ENCODE measurements around the gene PPP1R2.
"Not testable (repeated sequence)": the region's sequence is repeated elsewhere in the genome, so short reads cannot be mapped to it uniquely, and the experiment has no call there.

The PPP1R2 gene

DNA sequence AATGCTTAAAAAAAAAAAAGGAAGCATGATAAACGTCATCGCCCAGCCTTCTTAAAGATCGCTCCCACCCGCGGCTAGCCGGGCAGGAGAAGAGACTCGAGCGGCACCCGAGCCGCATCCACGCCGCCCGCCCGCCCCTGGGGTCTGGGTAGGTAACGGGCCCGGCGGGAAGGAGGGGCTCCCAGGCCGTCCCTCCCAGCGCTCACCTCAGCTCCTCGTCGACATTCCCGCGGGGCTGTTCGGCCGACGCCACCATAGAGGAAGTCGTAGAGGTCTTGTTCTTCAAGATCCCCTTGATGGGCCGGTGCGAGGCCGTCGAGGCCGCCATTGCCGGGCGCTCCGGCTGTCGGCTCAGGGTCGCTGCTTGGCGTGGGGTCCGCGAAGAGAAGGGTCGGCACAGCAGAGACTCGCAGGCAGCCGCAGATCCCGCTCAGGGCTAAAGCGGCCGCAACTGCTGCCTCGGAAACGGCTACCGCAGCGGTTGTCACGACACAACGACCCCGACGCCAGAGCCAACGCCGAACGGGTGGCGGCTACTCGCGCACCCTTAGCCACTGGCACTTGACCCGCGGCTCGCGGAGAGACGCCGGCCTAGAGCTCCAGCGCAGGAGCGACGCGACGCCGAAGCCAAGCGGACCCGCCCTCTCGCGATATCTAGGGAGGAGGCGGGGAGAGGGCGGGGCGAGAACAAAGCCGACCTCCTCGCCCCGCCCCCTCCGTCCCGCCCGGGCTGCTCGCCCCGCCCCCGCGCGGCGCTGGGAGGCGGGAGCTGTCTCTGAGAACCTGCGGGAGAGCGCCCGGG is at the start of gene PPP1R2:
Gene PPP1R2, minus strand, starts transcription at position 628 of the 802 bp plus-strand sequence. Its CDS starts 300 bp downstream, at position 328.
- peak; percentile 42 for DNase-seq

DNA sequence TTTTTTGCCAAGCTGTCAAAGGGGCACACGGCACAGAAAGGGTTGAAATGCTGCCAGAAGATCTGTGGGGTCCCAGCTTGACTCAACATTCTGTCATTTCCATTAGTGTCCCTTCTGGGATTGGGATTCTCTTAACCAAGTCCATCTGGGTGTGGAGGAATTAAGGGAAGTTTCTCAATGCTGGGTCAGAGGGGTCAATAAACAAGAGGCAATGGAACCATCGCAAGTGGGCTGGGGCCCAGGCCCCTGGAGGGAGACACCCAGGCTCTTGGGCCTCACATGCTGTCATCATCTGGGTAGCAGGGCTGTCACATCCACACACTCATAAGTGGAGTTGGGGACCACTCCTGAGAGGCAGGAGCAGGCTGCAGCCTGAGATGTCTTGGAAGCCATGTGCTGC is 48.7 kb upstream of the PPP1R2 start:
- DNase-seq, result no peak

DNA sequence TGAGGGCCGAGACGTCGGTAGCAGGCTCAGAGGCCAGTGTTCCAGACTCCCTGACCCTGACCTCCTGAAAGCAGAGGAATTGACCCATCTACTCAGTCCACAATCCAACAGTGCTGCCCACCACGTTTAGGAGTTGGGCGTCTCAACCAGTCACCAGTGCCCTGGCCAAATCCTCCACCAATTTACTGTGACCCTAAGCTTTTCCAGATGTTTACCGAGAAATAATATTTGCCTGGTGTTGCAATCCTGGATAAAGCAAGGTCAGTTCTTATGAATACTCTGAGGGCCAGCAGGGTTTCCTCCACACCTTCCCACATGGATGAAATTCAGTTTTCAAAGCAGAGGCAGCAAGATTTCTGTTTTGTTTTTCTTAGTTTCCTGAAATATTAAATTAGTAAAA is 48.1 kb upstream of the PPP1R2 start:
- DNase-seq, result no peak

DNA sequence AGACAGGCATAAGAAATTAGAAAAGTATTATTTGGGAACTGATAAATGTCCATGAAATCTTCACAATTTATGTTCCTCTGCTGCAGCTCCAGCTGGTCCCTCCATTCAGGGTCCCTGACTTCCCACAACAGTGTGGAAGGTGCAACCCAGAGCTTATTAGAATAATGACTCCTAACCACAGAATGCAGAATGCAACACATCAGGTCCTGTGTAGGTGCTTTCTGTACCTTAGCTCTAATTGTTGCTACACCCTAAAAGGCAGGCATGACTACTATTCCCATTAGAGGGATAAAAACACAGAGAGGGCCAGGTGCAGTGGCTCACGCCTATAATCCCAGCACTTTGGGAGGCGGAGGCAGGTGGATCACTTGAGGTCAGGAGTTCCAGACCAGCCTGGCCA is 47.3 kb upstream of the PPP1R2 start:
- not testable (repeated sequence) for DNase-seq

DNA sequence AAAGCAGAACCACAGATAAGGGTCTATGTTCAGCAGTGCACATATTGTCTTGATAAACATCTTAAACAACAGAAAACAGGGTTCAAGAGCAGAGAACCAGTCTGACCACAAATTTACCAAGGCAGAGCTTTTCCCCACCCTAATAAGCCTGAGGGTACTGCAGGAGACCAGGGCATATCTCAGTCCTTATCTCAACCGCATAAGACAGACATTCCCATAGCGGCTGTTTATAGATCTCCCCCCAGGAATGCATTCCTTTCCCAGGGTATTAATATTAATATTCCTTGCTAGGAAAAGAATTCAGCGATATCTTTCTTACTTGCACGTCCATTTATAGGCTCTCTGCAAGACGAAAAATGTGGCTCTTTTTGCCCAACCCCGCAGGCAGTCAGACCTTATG is 46.7 kb upstream of the PPP1R2 start:
- not testable (repeated sequence) for DNase-seq

DNA sequence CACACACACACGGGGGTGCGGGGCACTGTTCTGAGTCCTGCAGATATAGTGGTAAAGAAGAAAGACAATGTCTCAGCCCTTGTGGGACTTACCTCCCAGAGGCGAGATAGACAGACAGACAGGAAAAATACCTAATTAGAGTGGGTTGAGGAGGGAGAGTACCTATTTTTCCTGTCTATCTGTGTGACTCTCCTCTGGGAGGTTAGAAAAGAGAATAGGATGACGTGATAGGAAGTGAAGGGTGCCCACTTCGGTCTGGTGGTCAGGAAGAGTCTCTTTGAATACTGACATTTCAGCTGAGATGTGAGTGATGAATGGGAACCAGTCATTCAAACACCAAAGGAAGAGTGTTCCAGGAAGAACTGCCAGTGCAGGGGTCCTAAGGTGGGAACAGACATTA is 44.7 kb upstream of the PPP1R2 start:
- no peak for DNase-seq

DNA sequence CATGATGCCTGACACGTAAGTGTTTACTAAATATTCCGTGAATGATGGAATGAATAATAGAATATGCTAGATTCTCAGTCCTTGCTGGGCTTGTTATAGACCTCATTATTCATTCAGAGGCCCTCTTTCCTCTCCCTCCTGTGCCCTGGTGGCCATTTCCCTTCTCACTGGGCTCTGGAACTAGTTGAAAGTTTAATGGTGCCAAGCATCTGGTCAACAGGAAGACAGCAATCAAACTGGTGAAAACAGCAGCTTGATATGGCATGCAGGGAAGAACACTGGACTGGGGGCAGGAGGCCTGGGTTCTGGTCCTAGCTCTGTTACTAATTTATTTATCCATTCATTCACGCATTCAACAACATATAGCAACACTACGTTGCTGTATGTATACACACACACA is 44.3 kb upstream of the PPP1R2 start:
- no peak for DNase-seq

DNA sequence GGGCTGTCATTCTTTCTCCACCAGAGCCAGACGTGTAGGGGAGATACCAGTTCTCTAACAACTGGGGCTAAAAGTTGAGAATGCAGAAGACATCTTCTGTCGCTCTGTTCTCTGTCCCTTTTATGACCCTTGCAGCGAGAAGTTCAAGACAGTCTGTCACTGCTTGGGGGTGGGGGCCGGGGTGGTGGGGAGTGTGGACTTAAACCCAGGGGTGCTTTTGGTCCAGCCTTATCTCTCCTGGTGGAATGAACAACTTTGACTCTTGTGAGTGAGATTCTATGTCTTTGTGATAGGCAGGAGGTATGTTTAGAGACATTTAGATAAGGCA is 41.4 kb upstream of the PPP1R2 start:
- no peak for DNase-seq

DNA sequence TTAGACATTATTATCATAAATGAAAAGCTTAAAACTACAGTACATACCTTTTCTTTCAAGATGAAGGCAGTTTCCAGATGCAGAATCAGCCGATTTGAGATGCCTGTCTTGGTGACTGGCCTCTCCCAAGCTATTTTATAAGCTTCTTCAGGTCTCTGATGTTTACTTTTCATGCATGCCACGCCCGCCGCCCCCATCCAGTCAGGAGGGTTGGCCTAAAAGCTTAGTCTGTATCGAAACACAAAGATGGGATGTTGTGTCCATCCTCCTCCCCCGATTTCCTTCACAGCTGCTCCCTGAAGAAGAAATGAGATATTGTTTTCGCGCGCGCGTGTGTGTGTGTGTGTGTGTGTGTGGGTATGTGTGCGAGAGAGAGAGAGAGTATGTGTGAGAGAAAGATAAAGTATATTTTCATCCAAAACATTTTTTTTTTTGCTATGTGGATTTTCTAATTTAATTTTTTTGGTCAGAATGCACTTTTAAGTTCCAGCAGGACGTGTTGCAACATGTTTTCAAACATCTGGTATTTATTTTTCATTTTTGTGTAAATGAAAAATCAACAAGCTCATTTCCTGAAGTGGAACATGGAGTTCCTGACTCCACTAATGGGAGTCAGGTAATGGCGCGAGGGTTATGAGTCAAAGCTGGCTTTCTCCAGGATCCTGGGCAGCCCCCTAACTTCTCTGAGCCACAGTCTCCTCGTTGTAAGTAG is 40.9 kb upstream of the PPP1R2 start, which contains the start of gene APOD:
Gene APOD, minus strand, starts transcription at position 110 of the 712 bp plus-strand sequence. CDS start 4,479 bp downstream, outside the sequence.
- no peak for DNase-seq

DNA sequence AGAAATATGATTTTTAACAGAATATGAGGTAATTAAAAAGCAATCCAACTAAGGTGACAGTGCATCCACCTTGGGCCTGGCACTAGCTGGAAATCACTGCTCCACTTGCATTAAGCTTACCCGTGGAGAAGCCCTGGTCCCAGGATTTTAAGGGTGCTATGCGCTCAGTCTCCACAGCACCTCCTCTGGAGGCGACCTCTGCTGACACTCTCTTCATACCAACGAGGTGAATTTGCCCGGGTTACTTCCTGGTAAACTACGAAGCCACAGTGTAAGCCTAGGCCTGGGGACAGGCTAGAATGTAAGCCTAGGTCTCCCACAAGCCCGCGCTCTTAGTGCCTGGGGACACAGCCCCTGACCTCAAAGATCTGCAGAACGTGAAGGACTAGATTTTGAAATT is 39.8 kb upstream of the PPP1R2 start:
- DNase-seq, result no peak

DNA sequence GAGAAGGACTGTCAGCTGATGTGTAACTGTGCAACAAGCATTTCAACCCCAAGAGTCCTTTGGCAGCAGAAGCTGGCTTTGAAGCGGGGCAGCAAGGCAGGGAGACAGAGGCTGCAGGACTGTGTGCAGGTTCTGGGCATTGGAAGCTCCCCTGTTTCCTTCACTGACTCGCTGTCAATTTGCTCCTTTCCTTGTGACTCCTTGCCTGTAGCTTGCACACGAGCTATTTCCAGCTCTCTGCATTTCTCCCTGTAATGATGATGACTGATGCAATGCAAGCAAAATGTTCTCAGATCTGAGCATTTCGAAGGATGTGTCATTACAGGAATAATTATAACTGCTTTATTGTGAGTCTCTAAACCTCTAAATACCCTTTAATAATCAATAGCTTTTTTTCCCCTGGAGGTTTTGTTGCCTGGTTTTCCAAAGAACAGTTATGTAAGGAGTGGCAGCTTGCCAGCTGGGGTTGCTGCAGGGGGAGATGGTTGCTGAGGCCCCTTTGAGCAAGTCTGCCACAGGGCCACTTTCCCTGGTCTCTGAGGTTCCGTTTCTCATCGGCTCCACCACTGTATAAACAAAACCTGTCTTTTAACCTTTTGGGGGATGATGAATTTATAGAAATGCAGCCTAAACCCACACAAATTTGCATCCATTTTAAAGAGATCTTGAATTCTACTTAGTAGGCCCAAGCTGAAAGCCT is 37.8 kb upstream of the PPP1R2 start:
- no peak for DNase-seq

DNA sequence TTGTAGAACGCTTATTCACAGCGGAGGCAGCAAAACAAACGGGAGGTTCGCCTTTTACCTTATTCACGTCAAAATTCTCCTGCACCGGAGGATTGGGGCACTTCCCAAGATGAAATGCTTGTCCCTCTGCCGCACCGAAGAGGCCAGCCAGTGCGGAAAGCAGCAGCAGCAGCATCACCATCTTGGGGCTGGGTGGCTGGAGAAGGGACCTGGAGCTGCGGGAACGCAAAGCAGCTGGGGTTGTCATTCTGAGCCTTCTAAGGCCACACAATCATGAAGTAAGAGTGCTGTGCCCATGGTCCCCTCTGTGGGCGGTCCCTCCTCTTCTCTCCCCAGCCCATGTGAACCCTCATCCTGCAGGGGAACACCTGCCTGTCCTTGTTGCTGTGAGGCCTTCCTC is 36.2 kb upstream of the PPP1R2 start:
- DNase-seq, result no peak

DNA sequence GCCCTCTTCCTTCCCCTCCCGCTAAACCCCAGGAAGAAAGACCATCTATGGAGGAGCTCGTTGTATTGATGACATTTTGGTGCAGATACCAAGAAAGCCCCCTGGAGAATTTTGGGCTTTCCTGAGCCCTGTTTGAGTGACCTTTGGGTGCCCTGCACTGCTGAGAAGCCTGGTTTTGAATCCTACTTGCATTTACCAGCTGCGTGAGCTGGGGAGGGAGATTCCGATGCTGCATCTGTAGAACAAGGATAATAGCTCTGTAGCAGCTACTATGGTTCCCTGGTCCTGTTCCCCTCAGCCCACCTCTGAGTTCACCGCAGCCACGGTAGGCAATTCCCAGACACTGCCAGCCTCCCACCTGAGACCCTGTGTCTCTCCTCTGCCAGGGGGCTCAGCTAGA is 35.4 kb upstream of the PPP1R2 start:
- no peak for DNase-seq

DNA sequence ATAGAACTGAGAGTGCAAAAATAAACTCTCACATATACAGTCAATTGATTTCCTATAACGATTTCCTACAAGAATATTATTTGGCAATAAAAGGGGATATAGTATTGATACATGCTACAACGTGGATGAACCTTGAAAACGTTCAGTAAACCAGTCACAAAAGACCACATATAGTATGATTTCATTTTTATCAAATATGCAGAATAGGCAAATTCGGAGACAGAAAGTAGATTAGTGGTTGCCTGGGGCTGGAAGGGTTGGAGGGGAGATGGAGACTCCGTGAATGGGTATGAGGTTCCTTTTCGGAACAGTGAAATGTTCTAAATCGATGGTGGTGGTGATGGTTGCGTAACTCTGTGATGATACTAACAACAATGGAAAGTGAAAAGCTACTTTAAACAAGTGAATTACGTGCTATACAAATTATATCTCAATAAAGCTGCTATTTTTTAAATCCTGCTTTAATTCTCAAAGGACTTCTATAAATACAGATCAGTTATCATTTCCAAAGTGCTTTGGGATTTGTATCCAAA is 34.6 kb upstream of the PPP1R2 start:
- no peak for DNase-seq

DNA sequence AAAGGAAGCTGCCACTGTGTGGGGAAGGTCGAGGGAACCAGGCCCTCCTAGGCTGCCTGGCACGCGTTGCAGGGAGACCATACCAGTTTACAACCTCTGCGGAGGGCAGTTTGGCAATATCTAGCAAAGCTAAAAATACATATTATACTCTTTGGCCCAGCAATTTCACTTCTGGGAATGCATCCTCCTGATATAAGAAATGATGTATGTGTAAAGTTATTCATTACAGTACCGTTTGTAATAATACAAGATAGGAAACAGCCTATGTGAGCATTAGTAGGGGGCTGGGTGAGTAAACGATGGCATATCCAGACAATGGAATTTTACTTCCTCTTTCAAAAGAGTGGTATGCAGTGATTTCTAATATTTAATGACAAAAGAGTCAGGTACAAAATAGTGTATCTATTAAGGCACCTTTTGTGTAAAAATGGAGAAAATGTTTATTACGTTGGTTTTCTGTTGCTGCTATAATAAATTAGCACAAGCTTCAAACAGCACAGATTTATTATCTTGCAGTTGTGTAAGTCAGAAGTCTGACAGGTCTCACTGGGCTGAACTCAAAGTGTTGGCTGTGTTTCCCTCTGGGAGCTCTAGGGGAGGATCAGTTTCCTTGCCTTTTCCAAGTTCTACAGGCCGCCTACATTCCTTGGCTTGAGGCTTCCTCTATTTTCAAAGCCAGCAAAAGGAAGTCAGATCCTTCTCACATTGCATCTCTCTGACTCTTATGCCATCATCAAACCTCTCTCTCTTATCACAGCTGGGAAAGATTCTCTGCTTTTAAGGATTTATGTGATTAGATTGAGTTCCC is 31.6 kb upstream of the PPP1R2 start:
- no peak for DNase-seq

DNA sequence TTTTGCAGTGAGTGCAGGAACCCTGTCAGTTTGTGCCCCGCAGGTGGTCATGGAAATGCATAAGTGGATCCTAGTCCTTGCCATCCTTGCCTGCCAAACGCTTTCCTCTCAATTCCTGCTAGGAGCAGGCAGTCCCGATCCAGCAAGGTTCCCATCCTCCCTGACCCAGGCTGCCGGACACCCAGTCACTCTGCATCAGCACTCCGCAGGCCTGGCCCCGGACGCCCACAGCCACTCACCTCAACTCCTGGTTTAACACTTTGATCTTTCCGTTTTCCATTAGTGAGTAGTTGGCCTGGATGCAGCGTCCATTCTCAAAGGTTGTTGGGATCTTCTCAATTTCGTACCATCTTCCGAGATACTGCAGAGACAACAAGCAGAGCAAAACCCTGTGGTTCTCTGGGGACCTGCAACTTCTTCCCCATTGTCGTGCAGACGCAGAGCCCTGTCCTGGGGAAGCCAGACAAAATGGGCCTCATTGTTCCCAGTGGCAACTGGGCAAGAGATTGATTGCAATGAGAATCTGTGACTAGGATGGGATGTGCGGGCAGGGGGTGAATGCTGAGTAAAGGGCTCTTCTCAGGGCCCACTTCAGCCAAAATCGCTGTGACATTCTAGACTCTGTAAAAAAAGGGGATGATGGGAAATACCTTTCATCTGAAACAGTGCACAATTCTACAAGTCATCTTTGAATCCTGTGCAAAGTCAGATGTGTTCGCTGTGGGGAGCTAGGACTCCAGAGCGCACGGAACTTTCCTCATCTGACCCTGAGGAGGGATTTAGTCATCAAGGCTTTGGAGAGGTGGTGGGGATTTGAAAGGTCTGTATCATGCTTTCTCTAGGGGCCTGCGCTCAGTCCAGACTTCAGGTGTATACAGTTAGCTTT is 30.7 kb upstream of the PPP1R2 start:
- DNase-seq, result no peak

DNA sequence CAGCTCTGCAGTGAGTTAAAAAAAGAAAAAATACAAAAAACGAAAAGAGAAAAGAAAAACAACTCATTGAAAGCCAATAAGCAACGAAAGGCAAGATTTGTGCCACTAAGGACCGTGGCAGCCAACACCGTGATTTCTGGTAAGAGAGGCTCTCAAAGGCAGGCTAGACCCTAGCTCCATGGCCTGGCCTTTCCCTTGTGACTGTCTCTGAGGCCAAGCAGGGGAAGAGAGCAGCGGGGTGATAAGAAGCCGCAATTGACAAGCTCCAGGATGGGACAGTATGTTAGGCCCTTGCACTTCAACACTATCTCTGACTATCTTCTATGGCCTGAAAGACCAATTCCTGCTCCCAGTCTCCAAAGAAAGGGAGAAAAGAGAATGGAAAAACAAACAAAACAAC is 28.2 kb upstream of the PPP1R2 start:
- DNase-seq, result no peak

DNA sequence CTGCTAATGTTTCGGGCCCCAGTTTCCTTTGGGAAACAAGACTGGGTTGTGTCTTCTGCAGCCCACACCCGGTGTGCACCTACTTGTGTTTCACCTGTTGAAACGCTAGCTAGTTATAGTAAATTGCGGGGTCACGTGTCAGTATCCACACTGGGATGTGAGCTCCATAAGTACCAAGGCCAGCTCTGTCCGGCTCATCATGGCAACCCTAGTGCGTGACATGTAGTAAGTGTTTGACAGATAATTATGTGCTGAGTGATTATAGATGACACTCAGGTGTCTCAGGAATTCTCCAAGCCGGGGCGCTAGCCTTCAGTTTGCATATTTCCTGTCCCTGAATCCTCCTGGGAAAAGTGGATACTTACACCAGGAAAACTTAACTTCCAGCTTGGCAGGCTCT is 27.8 kb upstream of the PPP1R2 start:
- no peak for DNase-seq

DNA sequence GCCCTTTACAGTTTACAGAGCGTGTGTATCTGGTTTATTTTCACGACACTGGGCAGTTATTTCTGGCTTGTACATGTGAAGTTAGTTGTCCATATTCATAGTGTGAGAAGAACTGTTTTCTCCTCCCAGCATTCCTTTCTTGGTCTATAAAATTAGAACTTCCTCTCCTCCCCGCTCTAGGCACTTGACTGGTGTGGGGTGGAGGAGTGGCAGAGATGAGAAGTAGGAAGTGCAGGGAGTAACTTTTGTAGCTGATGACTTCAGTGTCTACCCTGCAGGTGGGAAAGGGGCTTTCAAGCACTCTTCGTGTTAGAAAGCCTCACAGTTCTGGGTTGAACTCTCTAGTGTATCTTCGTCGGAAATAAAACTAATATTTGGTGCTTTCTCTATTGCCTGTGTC is 27.2 kb upstream of the PPP1R2 start:
- no peak for DNase-seq

DNA sequence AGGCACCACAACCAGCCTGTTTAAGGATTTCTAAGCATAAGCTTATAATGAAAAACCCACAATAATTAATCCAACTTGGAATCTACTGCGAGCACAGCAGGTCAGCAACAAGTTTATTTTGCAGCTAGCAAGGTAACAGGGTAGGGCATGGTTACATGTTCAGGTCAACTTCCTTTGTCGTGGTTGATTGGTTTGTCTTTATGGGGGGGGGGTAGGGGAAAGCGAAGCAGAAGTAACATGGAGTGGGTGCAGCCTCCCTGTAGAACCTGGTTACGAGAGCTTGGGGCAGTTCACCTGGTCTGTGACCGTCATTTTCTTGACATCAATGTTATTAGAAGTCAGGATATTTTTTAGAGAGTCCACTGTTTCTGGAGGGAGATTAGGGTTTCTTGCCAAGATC is 25.5 kb upstream of the PPP1R2 start:
- DNase-seq, result no peak

DNA sequence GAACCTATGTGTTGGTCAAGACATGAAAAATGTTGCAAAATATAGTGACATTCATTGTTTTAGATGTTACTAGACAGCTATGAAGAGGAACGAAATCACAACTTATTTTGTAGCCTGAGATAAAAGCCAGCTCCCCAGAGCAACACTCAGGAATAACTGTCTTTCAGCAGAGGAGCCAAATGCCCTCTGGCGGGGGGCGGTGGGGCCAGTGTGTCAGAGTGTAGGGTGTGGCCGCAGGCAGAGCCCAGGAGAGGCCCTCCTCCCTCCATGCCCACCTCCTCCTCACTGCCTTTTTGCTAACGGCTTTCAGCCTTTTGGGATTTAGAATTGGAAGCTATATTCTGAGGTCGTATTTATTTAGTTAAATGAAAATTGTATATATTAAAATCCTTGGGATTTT is 23.7 kb upstream of the PPP1R2 start:
- no peak for DNase-seq

DNA sequence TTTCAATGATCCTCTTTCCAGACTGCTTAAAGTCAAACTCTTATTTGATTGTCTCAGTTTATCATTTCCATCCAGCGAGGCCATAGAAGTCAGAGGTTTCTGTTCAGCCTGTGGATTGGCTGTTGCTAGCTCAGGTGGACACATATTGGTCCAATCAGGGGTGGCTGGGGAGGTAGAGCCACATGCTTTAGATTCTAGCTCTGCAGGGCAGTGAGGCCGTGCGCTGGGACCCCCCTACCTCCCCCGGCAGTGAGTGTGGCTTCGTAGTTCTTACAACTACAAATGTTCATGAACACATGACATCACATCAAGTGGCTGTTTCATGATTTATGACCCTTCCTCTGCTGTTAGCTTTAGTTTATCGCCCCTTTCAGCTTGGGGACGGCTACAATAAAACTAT is 22.6 kb upstream of the PPP1R2 start:
- DNase-seq, result no peak
